IMR-90 (cell line): ENCODE measurements around the gene RIPK1. TPM values are rescaled to one million over a fixed set of nuclear protein-coding genes. Genes with fewer than 3 reads are reported as not detected.
"Not testable (repeated sequence)": the region's sequence is repeated elsewhere in the genome, so short reads cannot be mapped to it uniquely, and the experiment has no call there.

Experiments used
- ATAC-seq: fragments of 200-7000 bp; cut with Tn5 transposase; 2 replicates; pipeline ENCODE4 v1.9.1; 2020; ENCODE audit warnings: low read depth, mild to moderate bottlenecking, moderate library complexity
- BruUV-seq: library from RNA; stranded (reverse); fragments of 400-500 nt; replicated peaks from 2 replicates; lab custom pipeline; 2021; lab: Mats Ljungman, UMichigan
- CTCF ChIA-PET: fragments of 300-600 bp; formaldehyde crosslinking; extraction: SDS; loops from one replicate; lab custom pipeline; 2021; ENCODE audit warnings: antibody characterized with exemption; lab: Yijun Ruan, JAX
- POLR2A ChIA-PET: fragments of 300-600 bp; sonication (Branson Sonifier 250); formaldehyde crosslinking; loops from one replicate; lab custom pipeline; 2022; ENCODE audit warnings: antibody characterized with exemption; ENCODE audit not compliant: unreplicated experiment; lab: Charles Lee
- DNase-seq: peaks from one replicate; pipeline ENCODE4 v3.0.0; 2013
- H2AFZ ChIP-seq: replicated peaks from 2 replicates; pipeline ENCODE3; 2013; ENCODE audit warnings: low read length, mild to moderate bottlenecking; ENCODE audit not compliant: poor library complexity
- H2AK5ac ChIP-seq: 2 replicates; pipeline ENCODE4 v1.6.1; 2013; ENCODE audit warnings: low read depth, low read length, inconsistent platforms
- H2AK9ac ChIP-seq: replicated peaks from 2 replicates; pipeline ENCODE3; 2013; ENCODE audit warnings: mild to moderate bottlenecking, low read depth, low read length, moderate library complexity; ENCODE audit not compliant: poor library complexity
- H2BK120ac ChIP-seq: 2 replicates; pipeline ENCODE4 v1.6.1; 2013; ENCODE audit warnings: low read depth, low read length, inconsistent platforms
- H2BK15ac ChIP-seq: 3 replicates; pipeline ENCODE4 v1.6.1; 2013; ENCODE audit warnings: low read depth, low read length, inconsistent platforms
- H2BK20ac ChIP-seq: 2 replicates; pipeline ENCODE4 v1.6.1; 2013; ENCODE audit warnings: low read depth, mild to moderate bottlenecking, inconsistent platforms, low read length, moderate library complexity
- H2BK5ac ChIP-seq: 2 replicates; pipeline ENCODE4 v1.6.1; 2013; ENCODE audit warnings: mild to moderate bottlenecking, low read depth, low read length, inconsistent platforms; ENCODE audit not compliant: poor library complexity, severe bottlenecking
- H3K14ac ChIP-seq: replicated peaks from 2 replicates; pipeline ENCODE4 v1.6.1; 2013; ENCODE audit warnings: low read depth, low read length, inconsistent platforms
- H3K18ac ChIP-seq: 2 replicates; pipeline ENCODE4 v1.6.1; 2013; ENCODE audit warnings: low read depth, low read length, control low read depth
- H3K23ac ChIP-seq: 2 replicates; pipeline ENCODE4 v1.6.1; 2013; ENCODE audit warnings: low read depth, low read length, inconsistent platforms
- H3K27ac ChIP-seq: 2 replicates; pipeline ENCODE4 v1.5.1; 2013; ENCODE audit warnings: mild to moderate bottlenecking, control low read depth, low read length; ENCODE audit not compliant: insufficient read depth
- H3K27me3 ChIP-seq: 2 replicates; pipeline ENCODE4 v1.6.1; 2013; ENCODE audit warnings: low read length; ENCODE audit not compliant: control insufficient read depth, insufficient read depth
- H3K36me3 ChIP-seq: 2 replicates; pipeline ENCODE4 v1.6.1; 2013; ENCODE audit warnings: low read length, mixed read lengths; ENCODE audit not compliant: control insufficient read depth, insufficient read depth
- H3K4ac ChIP-seq: 2 replicates; pipeline ENCODE4 v1.6.1; 2013; ENCODE audit warnings: low read depth, low read length, inconsistent platforms
- H3K4me1 ChIP-seq: 2 replicates; pipeline ENCODE4 v1.6.1; 2013; ENCODE audit warnings: low read length, mixed read lengths; ENCODE audit not compliant: control insufficient read depth, insufficient read depth
- H3K4me2 ChIP-seq: 2 replicates; pipeline ENCODE4 v1.6.1; 2013; ENCODE audit warnings: low read depth, mild to moderate bottlenecking, control low read depth, low read length, moderate library complexity
- H3K4me3 ChIP-seq: 2 replicates; pipeline ENCODE4 v1.5.1; 2013; ENCODE audit warnings: low read depth, mild to moderate bottlenecking, control low read depth, low read length, moderate library complexity; ENCODE audit not compliant: insufficient read depth
- H3K56ac ChIP-seq: 2 replicates; pipeline ENCODE4 v1.6.1; 2013; ENCODE audit warnings: low read length, inconsistent platforms; ENCODE audit not compliant: insufficient read depth; ENCODE audit errors: extremely low read depth
- H3K79me1 ChIP-seq, 2 experiments: 2 replicates each; pipeline ENCODE4 v1.6.1; 2013; ENCODE audit warnings: low read length in 2 of 2, inconsistent platforms in 1 of 2, low read depth in 1 of 2
- H3K9ac ChIP-seq: 2 replicates; pipeline ENCODE4 v1.6.1; 2013; ENCODE audit warnings: low read depth, low read length, control low read depth
- H3K9me1 ChIP-seq: 2 replicates; pipeline ENCODE4 v1.6.1; 2013; ENCODE audit warnings: low read length, inconsistent platforms; ENCODE audit not compliant: insufficient read depth
- H3K9me3 ChIP-seq: 2 replicates; pipeline ENCODE4 v1.6.1; 2013; ENCODE audit warnings: low read length; ENCODE audit not compliant: control insufficient read depth, insufficient read depth
- H4K20me1 ChIP-seq: 2 replicates; pipeline ENCODE4 v1.6.1; 2013; ENCODE audit warnings: low read length, inconsistent platforms; ENCODE audit not compliant: insufficient read depth
- H4K5ac ChIP-seq: 2 replicates; pipeline ENCODE4 v1.6.1; 2013; ENCODE audit warnings: mild to moderate bottlenecking, low read depth, low read length, control low read depth
- H4K8ac ChIP-seq, 2 experiments: 2 replicates each; pipeline ENCODE4 v1.6.1; 2013; ENCODE audit warnings: low read depth in 2 of 2, low read length in 2 of 2, control low read depth in 1 of 2, inconsistent platforms in 1 of 2
- H4K91ac ChIP-seq: 2 replicates; pipeline ENCODE4 v1.6.1; 2013; ENCODE audit warnings: low read depth, low read length, inconsistent platforms; ENCODE audit not compliant: insufficient read depth
- MAFK ChIP-seq: IDR thresholded peaks from 2 replicates; pipeline ENCODE4 v1.6.1; 2012; ENCODE audit warnings: low read depth, low read length, improper control_type of control experiment
- MXI1 ChIP-seq: IDR thresholded peaks from 2 replicates; pipeline ENCODE4 v1.6.1; 2012; ENCODE audit warnings: low read depth, mild to moderate bottlenecking, low read length, moderate library complexity, borderline replicate concordance
- SMC3 ChIP-seq: fragments of 150-350 bp; IDR thresholded peaks from 2 replicates; pipeline ENCODE4 v1.6.1; 2016; ENCODE audit warnings: low read depth, mild to moderate bottlenecking, antibody characterized with exemption, low read length, moderate library complexity
- WGBS, 2 experiments: methylation state at CpG; one replicate each; pipeline versions ENCODE4 v1.1.5 to v1.1.7; 2013; ENCODE audit warnings: missing lambda C conversion rate in 2 of 2; ENCODE audit not compliant: insufficient read length in 1 of 2; ENCODE audit errors: extremely low coverage in 2 of 2; 5-methylcytosine and 5-hydroxymethylcytosine counted together
- dilution Hi-C: fragments of 300-500 bp; cut with HindIII; formaldehyde crosslinking; loops from one replicate; pipeline ENCODE4 v1.14.3; 2018; ENCODE audit warnings: low sequenced_read_pairs; ENCODE audit not compliant: unreplicated experiment
- in situ Hi-C: fragments of 300-500 bp; cut with MboI; formaldehyde crosslinking; loops from 3 replicates; pipeline ENCODE4 v1.14.3; 2019; ENCODE audit warnings: low sequenced_read_pairs, inconsistent platforms, mixed read lengths
- intact Hi-C: fragments of 100-400 bp; cut with micrococcal nuclease; formaldehyde crosslinking; loops from 2 replicates; pipeline ENCODE4 v1.10.0; 2022
- polyA plus RNA-seq, 3 experiments: library from polyadenylated mRNA; depleted of rRNA; stranded (reverse); fragments of >200 nt; gene quantifications; 2 replicates each; pipeline ENCODE4 v1.2.3, GENCODE V29; 2012; ENCODE audit warnings: low replicate concordance in 1 of 3
- total RNA-seq: library from RNA; depleted of rRNA; stranded (reverse); fragments of >200 nt; gene quantifications from 2 replicates; pipeline ENCODE4 v1.2.3, GENCODE V29; 2012

RIPK1 gene
- total and polyA plus RNA-seq, 2 of the 4 experiments (the other 2 are of a cell fraction) = 12.6 to 25.6 TPM

DNA sequence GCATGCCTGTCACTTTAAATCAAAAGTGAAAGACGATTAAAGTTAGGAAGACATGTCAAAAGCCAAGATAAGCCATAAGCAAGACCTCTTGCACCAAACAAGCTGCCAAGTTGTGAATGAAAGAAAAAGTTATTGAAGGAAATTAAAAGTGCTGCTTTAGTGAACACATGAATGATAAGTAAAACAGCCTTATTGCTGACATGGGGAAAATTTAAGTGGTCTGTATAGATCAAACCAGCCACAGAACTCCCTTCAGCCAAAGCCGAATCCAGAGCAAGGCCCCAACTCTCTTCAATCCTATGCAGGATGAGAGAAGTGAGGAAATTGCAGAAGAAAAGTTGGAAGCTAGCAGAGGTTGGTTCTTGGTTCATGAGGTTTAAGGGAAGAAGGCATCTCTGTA lies 9.3 kb upstream of the RIPK1 start:
- Histone ChIP-seq H3K4me3 (no peak overlapping the region), H3K79me1 (peaks cover 0 to 2% of the 10 kb centered on the region in 2 experiments; a peak in 2 of 4 replicates), H3K4ac (no peak overlapping the region), H2BK20ac (no peak overlapping the region), H3K23ac (no peak overlapping the region), H3K9me3 (no peaks in the 10 kb centered on the region), H3K4me1 (no peaks in the 10 kb centered on the region; the same call in 1 of the 2 replicates), H3K18ac (no peak overlapping the region), H2BK15ac (no peak overlapping the region), H2AFZ (no peak overlapping the region), H2AK5ac (no peak overlapping the region), H2BK5ac (no peak overlapping the region), H2AK9ac (no peak overlapping the region), H4K91ac (no peak overlapping the region), H3K9me1 (peaks cover 3% of the 10 kb centered on the region; the same call in 1 of the 2 replicates), H3K27me3 (no peaks in the 10 kb centered on the region; the same call in 1 of the 2 replicates), H3K56ac (no peak overlapping the region), H4K8ac (no peak overlapping the region), H2BK120ac (no peak overlapping the region), H3K14ac (no peak overlapping the region), H3K9ac (no peak overlapping the region), H4K20me1 (no peaks in the 10 kb centered on the region), H4K5ac (no peak overlapping the region), H3K36me3 (no peaks in the 10 kb centered on the region), H3K4me2 (no peak overlapping the region), H3K27ac (no peak overlapping the region)
- TF ChIP-seq MXI1 (no peak), SMC3 (no peak), MAFK (peak; percentile 66; the same call in 1 of the 2 replicates)
- POLR2A ChIA-PET = no interaction called here
- ATAC-seq (no peak), DNase-seq (no peak)
- intact Hi-C loops = loop anchor here (5.0 kb wide), 1 partner anchor 322 kb away; no protein-coding TSS in a partner anchor
- in situ Hi-C loops = loop anchor here (10.0 kb wide), 2 partner anchors 64 to 214 kb away; partner anchors contain the start of genes NQO2 and SERPINB1
- no TSS peak for BruUV-seq
- CTCF ChIA-PET = no interaction called here
- dilution Hi-C loops = no loop called here
- WGBS, 2 experiments = no CpG with 5 or more reads among the region's 2 CpGs

DNA sequence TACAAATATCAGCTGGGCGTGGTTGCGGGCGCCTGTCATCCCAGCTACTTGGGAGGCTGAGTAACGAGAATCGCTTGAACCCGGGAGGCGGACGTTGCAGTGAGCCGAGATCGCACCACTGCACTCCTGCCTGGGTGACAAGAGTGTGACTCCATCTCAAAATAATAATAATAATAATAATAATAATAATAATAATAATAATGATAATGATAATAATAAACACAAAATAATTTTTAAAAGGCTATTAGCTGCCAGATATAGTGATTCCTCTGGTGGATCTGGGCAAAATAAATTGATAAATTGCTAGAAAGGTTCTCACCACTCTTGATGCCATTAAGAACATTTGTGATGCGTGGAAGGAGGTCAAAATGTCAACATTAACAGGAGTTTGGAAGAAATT lies 8.2 kb upstream of the RIPK1 start:
- H2BK15ac ChIP-seq, H3K27ac ChIP-seq, H3K36me3 ChIP-seq, H3K4me1 ChIP-seq, H2BK5ac ChIP-seq, H3K18ac ChIP-seq, H3K4me3 ChIP-seq, H2AK9ac ChIP-seq, H2BK120ac ChIP-seq, H4K91ac ChIP-seq, dilution Hi-C loops, ATAC-seq, H4K20me1 ChIP-seq, H3K4ac ChIP-seq, H3K9ac ChIP-seq, H3K4me2 ChIP-seq, H3K14ac ChIP-seq, H3K27me3 ChIP-seq, BruUV-seq, H3K56ac ChIP-seq, H2BK20ac ChIP-seq, intact Hi-C loops, H4K8ac ChIP-seq, H4K5ac ChIP-seq, H2AK5ac ChIP-seq, DNase-seq, H3K9me3 ChIP-seq, H3K9me1 ChIP-seq, POLR2A ChIA-PET, CTCF ChIA-PET, H2AFZ ChIP-seq, H3K23ac ChIP-seq, in situ Hi-C loops: not testable (repeated sequence)
- peaks cover 0 to 11% of the 10 kb centered on the region in 2 experiments; a peak in 2 of 4 replicates for H3K79me1 ChIP-seq
- 67% methylated on average over 1 of the region's 11 CpGs; no CpG with 5 or more reads in 1 of the 2 experiments for WGBS, 2 experiments
